Measurements from ENCODE around the gene CHP1.

DNA sequence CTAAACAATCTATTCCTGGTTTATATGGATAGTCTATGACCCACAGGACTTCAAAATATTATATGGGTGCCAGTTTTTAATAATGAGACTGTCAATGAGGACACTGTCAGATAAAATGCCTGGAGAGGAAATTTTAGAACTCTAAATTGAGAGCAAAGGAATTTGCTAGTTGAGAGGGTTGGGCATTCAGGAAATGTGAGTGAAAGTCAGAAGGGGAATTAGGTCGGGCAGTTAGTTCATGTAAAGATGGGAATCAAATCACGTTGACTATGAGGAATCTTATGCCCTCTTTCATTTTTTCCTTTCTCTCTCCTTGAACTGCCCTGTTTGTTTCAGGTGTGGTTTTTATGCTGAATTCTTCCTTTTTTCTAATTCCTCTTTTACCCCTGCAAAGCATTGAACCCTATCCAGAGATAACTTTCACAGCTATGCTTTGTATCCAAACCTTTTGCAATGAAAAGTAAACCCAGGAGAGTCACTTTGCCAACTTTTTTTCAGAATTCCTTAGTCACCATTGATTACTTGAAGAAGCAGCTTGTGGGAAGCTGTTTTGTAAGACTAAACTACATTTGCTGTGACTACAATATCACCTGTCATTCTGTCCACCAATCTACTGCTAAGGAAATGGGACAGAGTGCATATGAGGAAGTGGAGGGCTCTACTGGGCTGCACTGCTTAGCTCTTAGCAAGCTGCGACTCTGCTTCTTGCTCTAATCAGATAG is 27.8 kb downstream of the CHP1 start:
- no peak for TF ChIP-seq POLR2AphosphoS5 (IDR thresholded peaks at IDR 0.05; ENCODE audit: low read depth, low read length)
- TF ChIP-seq TAF1 (IDR thresholded peaks at IDR 0.05; ENCODE audit: borderline replicate concordance, insufficient read depth, low read length), result no peak
- TF ChIP-seq, protein P1, sequence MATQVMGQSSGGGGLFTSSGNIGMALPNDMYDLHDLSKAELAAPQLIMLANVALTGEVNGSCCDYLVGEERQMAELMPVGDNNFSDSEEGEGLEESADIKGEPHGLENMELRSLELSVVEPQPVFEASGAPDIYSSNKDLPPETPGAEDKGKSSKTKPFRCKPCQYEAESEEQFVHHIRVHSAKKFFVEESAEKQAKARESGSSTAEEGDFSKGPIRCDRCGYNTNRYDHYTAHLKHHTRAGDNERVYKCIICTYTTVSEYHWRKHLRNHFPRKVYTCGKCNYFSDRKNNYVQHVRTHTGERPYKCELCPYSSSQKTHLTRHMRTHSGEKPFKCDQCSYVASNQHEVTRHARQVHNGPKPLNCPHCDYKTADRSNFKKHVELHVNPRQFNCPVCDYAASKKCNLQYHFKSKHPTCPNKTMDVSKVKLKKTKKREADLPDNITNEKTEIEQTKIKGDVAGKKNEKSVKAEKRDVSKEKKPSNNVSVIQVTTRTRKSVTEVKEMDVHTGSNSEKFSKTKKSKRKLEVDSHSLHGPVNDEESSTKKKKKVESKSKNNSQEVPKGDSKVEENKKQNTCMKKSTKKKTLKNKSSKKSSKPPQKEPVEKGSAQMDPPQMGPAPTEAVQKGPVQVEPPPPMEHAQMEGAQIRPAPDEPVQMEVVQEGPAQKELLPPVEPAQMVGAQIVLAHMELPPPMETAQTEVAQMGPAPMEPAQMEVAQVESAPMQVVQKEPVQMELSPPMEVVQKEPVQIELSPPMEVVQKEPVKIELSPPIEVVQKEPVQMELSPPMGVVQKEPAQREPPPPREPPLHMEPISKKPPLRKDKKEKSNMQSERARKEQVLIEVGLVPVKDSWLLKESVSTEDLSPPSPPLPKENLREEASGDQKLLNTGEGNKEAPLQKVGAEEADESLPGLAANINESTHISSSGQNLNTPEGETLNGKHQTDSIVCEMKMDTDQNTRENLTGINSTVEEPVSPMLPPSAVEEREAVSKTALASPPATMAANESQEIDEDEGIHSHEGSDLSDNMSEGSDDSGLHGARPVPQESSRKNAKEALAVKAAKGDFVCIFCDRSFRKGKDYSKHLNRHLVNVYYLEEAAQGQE (IDR thresholded peaks at IDR 0.05; ENCODE audit: insufficient read depth in 1 of 2, low read depth in 2 of 2, low read length in 2 of 2), result no peak
- TF ChIP-seq SIN3A (IDR thresholded peaks at IDR 0.05; ENCODE audit: borderline replicate concordance, insufficient read depth, low read length), result no peak

All from PFSK-1 (cell line).